HG02981 (cell line): ENCODE data around the gene PTPRJ.

Experiments used
- ATAC-seq: cut with Tn5 transposase; IDR thresholded peaks from one replicate; pipeline ENCODE4 v1.9.1; 2021; ENCODE audit warnings: mild to moderate bottlenecking, moderate library complexity; ENCODE audit not compliant: unreplicated experiment

The PTPRJ gene

DNA sequence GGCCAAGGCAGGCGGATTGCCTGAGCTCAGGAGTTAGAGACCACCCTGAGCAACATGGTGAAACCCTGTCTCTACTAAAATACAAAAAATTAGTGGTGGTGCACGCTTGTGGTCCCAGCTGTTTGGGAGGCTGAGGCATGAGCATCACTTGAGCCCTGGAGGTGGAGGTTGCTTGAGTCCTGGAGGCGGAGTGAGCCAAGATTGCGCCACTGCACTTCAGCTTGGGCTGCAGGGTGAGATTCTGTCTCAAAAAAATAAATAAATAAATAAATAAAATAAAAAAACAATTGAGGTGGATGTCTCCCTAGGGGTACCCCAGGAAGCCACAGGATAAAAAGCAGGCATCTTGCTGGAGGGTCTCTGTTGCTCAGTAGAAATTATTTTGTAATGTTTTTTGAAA lies 14.1 kb downstream of the PTPRJ start:
- no peak for ATAC-seq

DNA sequence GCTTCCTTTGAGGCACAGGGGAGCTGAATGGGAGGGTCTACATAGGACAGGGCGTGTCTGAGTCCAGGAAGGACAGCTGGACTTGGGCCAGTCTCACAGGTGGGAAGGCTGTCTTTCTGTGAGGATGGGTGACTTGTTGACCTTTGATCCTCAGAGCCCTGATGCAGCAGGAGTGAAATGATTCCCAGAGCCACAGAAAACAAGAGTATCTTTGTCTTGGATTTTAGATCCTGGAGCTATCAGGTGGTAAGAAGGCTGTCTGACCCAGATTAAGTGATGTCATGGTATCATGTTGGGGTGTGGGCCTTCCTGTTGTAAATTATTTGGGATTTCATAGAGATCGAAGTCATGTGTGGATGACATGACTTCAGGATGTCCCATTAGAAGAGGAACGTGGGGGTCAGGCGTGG lies 15.0 kb downstream of the PTPRJ start:
- ATAC-seq, result no peak

DNA sequence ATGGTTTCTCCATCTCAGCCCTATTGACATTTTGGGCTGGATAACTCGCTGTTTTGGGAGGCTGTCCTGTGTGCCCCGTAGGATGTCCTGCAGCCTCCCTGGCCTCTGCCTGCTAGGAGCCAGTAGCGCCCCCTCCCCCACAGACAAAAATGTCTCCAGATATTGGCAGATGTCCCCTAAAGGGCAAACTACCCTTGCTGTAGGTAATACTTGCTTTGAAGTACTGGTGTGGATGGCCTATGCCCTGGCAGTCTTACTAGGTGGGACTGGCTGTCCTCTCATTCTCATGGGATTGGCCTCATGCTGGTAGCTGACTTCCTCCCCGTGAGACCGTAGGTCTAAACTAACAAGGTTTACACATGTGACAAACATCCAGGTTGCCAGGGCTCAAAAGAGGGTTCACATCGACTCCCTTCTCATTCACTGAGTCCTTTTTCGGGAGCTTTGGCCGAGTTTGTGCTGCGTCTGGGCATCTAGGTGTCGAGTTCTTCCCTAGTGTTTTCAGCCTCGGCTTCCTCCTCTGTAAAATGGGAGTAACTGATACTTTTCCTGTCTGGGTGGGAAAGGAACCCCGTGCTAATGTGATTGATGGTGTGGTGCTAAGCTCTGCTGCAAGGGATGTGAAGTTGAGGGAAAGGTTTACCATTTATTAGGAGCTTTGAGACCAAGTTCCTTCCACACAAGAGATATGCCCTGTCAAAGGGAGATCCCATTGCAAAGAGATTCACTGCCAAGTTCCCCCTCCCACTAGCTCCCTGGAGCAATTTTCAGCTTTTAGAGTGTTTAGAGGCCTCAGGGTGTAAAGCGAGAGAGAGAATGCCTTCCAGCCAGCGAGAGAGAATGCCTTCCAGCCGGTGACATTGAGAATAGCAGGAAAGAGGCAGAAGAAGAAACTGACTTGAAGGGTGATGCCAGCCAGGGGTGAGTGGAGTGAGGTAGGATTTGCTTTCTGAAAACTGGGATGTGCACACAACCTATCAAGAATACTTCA lies 17.0 kb downstream of the PTPRJ start:
- ATAC-seq, result no peak

DNA sequence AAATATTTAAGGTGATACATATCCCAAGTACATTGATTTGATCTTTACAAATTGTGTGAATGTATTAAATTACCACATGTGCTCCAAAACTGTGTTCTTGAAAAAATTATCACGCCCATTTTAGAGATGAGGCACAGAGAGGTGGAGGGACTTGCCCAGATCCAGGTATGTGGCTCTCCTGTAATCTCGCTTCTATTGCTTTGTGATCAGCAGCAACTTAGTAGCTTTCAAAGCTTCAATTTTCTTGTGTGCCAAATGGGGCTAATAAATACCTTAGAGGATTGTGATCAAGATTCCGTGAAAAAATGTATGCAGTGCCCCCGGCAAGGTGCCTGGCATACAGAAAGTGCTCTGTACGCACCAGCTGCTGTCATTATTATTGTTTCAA lies 18.0 kb downstream of the PTPRJ start:
- no peak for ATAC-seq

DNA sequence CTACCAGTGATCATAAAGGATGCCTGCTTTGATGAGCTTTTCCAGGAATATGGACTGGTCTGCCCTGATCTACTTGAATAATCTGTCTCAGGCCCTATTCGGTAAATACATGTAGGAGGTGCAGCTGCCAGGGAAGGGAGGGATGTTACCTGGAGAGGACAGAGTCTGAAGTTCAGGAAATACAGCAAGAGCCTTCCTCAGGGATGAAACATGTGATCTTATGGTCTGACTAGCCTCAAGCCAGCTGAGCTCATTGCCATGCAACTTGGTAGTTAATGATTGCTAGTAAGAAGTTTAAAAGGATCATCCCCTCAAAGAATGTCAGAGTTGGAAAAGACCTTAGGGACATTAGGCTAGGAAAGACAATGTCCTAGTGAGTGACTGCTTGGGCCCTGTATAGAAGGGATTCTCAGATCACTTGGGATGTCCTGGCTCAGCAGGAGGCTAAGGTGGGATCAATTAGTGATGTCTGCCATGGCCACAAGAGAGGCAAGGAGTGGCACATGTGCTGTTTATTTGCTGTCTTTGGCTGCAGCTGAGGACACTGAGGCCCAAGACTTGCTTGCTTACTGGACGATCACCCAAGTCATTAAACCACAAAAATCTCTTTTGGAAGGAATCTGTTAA lies 18.5 kb downstream of the PTPRJ start:
- ATAC-seq, result no peak

DNA sequence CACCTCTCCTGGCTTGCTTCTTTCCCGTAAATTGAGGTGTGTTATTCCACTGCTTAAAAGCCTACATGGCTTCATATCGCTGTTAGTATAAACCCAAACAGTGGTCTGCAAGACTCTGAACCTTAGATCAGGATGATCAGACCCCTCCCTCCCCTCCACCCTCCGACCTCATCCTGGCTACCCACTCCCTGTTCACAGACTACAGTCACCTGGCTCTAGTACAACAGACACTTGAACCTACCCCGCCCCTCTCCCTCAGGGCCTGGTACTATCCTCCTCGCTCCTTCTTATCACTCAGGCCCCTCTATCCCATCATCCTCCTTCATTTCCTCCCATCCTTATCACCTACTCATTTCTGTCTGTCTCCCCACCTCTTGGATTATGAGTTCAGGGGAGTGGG lies 20.1 kb downstream of the PTPRJ start:
- no peak for ATAC-seq

DNA sequence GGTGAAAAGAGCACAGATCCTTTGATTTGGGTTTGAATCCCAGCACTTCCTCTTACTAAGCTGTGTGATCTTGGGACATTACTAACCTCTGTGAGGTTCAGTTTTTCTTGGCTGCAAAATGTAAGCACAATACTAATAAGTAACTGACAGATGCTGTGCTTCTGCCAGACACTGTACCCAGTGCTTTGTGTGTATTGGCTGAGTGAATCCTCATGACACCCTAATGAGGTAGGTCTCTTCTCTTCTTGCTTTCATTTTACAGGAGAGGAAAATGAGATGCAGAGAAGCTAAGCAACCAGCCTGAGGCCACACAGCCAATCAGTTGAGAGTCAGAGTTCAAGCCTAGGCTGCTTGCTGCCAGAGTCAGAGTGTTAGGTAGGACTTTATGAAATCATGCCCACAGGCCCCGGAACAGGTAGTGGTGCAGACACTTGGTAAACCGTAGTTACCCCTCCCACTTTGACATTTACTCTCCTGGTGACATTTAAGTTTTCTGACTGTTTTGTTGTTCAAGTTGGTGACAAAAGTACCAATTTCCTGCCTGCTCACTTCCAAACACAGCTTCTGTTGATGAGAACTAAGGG lies 21.2 kb downstream of the PTPRJ start:
- peak; percentile 86 for ATAC-seq

DNA sequence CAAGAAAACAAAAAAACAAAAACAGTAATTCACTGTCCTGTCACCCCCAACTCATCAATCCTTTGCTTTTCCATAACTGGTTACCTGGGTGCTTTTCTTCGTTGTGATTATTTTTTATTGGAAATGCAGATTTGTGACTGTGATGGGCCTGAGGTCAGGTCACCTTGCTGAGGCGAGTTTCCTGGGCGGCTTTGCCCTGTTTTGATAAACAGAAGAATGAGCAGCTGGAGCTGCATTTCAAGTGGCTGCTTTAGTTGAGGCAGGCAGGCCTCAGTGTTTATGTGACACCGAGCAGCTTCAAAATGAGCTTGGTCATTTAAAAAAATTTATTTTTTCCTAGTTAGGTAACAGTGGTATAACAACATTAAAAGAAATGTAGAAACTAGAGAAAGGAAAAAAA lies 22.2 kb downstream of the PTPRJ start:
- ATAC-seq, result no peak

DNA sequence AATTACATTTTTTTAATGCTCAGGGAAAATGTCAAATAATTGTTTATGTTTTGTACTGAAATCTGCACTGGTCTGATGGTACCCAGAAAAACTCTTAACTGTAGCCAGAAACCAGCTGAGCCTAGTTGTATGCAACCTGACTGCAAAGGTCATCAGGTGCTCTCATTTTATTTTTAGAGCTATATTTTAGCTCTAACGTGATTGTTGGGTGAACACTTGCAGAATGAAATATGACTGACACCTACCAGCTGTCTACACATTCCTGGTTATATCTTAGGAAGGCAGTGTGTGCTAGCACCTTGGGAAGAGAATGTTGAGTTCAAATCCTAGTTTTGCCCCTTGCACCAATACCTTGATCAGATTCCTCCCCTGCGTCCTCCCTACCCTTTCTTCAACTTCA lies 23.6 kb downstream of the PTPRJ start:
- ATAC-seq, result no peak

DNA sequence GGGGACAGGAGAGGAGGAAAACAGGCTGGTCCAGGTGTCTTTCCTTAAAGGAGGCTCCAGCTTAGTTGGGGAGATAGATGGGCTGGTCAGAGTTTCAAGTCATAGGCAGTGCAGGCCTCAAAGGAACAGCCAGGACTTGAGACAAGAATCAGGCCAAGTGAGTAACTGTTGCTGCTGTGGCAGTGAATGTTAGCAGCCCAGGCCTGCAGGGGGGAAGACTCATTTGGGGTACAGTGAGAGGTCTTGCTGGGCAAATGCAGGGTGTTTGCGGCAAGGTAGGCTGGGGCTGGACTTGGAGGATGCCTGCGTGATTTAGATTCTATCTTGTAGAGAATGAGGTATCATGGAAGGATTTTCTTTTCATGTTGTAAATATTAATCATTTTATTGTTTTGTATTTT lies 24.1 kb downstream of the PTPRJ start:
- no peak for ATAC-seq

DNA sequence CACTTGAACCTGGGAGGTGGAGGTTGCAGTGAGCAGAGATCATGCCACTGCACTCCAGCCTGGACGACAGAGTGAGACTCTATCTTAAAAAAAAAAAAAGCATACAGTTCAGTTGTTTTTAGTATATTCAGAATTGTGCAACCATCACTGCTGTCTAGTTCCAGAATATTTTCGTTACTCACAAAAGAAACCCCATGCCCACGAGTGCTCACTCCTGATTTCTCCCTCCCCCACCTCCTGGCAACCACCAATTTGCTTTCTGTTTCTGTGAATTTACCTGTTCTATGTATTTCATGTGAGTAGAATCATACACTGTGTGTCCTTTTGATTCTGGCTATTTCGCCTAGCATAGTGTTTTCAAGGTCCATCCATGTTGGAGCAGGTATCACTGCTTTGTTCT lies 24.8 kb downstream of the PTPRJ start:
- ATAC-seq, result no peak

DNA sequence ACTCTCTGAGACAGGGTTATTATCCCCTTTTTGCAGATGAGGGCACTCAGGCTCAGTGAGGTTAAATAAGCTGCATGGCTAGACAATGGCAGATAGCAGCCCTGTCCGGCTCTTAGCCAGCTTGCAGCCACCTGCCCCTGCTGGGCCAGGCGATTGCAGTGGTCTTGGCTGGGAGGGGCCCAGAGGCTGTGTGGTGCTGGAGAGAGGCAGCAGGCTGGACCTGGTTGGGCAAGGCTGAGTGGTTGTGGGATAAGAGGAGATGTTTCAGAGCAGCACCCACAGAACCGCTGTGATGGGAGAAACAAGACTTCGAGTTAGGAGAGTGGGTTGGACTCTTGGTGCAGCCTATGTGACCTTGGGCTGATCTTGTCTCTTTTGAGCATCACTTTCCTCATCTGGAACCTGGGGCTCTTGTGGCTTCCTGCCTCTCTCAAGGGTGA lies 25.5 kb downstream of the PTPRJ start:
- no peak for ATAC-seq

DNA sequence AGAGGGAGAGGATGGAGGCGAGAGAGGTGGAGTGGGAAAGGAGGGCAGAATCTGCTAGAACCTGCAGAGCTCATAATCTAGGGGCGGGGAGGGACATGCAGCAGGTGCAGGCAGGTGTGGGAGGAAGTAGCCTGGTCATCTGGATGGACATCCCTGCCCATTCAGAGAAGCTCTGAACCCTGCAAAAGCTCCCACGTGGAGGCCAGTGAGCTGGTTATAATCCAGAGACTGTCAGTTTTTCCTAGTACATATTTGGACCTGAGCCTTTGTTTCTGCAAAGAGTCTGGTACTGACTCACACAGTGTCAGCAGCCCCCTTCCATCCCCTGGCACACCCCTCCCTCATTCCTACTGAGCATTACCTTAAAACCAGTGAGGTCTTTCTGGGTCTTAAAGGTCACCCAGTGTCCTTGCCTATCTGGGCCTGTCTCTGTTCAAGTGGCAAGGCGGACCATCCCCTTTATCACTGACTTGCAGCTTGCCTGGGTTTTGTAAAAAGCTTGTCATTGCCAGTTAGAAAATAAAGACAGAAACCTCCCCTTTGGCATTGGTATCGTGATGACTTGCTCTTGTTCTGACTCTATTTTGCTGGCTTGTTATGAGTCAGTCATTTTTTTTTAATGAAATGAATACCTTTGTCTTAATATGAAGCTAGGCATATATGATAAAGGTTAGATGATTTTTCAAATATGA lies 26.1 kb downstream of the PTPRJ start:
- ATAC-seq, result peak; percentile 59

DNA sequence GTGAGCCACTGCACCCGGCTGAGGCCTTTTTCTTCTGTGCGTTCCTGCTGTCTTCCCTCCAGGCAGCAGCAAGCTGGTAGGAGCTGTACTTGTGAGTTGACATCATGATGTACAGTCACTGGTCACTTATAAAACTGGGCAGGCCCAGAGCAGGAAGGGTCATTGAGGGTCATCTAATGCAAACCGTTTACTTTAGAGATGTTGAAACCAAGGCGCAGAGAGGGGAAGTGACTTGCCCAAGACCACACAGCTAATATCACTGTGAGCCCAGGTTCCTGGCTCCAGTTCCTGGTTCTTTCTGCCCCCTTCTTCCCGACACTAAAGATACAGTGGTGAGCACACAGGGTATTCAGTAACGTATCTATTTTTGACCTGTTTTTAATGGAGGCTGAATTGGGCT lies 27.3 kb downstream of the PTPRJ start:
- no peak for ATAC-seq

DNA sequence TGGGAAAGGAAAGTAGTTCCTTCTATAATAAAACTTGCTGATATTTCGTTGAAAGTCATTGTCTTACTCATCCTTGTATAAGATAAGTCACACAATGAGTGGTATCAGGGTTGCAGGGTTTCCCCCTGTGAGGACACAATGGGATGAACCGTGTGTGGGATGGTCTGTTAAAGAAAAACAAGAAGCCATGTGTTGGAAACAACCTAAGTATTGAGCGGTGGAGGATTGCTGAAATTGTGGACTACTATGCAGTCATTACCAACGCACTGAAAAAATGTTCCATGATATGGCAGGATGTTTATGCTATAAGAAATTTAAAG lies 28.6 kb downstream of the PTPRJ start:
- ATAC-seq, result peak; percentile 32

DNA sequence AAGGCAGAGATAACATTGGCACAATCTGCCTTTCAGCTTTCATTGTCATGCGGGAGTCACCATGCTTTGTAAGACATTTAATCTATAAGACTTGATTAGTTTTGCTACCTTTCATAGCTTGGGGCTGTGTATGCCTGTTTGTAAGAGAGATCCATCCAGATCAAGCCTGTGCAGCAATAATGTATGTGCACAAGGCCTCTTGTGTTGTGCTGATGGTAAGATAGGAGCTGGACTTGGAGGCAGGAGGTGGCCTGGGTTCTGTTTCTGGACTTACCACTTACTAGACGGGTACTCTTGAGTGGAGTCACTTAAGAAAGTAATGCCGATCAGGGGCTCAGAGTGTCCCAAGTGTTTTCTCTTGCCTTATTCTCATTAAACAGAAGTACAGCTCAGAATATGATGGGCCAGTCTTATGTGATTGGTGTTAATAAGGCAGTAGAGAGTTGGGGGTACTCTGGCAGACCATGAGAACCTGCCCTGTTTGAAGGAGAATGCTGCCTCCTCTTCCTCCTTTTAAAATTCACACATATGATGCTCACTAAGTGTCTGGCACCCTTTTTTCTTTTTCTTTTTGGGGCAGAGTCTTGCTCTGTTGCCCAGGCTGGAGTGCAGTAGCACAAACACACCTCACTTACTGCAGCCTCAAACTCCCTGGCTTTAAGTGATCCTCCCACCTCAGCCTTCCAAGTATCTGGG lies 30.9 kb downstream of the PTPRJ start:
- no peak for ATAC-seq

DNA sequence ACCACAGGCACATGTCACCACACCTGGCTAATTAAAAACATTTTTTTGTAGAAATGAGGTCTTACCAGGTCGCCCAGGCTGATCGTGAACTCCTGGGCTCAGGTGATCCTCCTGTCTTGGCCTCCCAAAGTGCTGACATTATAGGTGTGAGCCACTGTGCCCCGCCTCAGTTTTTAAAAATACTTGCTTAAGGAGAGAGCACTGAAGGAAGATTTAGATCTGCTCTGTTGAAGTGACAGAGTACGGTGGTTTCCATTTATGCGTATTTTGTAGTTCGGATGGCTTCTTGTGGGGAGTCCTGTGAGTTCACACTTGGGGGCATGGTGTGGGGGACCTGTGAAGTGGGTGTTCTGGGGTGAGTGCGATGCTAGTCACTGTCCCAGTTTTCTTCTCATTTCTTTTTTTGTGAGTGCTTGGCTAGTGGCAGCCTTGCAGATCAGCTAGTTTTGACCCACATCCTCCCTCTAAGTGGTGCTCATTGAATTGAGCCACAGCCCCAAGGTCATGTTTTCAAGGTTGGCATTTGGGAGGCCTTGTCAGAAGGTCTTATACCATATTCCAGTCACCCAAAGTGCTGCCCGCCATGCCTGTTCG lies 31.5 kb downstream of the PTPRJ start:
- ATAC-seq, result no peak

DNA sequence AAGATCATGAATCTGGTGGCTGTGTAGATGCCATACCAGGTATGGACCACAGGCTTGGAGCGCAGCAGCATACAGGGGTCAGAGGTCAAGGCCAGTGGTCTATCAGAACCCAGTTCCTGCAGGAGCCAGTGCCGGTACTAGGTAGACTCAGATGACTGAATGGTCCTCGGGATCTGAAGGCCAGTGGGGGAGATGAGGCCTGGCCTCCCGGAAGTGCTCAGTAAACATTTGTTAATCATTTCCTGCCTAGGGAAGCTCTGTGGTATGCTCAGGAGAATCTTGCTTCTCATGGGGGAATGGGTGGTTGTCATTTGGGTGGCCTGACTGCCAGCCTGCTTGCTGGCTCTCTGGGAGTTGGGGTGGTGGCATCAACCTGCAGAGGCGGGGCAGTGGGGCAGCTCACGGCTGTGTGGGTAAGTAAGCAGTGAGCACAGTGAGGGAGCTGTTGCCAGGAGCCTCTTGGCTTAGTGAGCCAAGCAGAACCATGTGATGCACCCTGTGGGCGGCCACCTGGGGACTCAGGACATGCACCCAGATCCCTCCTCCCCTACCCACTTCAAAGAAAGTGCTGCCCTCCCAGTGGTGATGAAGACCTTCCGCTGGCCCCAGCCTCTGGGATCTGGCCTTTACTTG lies 33.0 kb downstream of the PTPRJ start:
- peak; percentile 60 for ATAC-seq

DNA sequence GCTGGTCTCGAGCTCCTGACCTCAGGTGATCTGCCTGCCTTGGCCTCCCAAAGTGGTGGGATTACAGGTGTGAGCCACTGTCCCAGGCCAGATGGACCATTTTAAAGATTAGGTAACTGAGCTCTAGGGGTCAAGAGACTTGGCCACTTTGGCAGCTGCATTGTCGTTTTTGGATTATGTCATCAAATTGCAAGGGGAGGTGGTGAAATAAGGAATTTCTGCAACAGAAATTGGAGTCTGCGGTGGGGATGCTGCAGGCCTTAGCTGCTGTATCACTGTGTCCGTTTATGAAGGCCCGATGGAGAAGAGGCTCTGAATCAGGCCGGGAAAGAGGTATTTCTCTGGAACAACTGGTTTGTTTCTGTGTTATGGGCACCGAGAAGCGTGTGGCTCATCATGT lies 34.6 kb downstream of the PTPRJ start:
- ATAC-seq, result no peak
